GM12874 (cell line): Measurements from ENCODE around the gene CTF1.

Experiments used
- CTCF ChIP-seq: IDR thresholded peaks from 2 replicates; pipeline ENCODE4 v1.5.1; 2011; ENCODE audit warnings: low read depth, mild to moderate bottlenecking, control low read depth, low read length, moderate library complexity; ENCODE audit not compliant: insufficient read depth

The CTF1 gene, protein sequence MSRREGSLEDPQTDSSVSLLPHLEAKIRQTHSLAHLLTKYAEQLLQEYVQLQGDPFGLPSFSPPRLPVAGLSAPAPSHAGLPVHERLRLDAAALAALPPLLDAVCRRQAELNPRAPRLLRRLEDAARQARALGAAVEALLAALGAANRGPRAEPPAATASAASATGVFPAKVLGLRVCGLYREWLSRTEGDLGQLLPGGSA

DNA sequence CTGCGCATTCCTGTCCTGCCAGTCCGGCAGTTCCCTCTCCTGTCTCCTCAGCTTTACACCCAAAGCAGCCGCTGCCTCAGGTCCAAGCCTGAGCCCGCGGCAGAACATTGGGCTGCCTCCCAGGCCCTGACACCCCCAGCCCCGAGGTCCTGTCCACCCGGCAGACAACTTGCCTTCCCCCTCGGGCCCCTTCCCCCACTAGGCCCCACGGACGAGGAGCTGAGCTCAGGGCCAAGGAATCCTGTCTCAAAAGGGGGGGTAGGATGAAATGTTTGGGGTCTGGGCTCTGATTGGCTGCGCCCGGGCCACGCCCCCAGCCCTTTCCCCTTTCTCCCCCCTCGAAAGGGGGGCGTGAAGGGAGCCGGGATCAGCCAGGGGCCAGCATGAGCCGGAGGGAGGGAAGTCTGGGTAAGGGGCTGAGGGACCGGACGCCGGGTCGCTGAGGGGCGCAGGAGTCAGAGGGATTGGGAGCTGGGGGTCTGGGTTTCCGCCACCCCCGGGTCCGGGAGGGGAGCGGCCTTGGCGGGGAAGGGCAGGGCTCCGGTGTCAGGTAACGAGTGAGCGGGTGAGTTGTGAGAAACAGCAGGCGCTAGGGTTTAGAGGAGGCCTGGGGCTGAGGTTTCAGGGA, at the start of gene CTF1:
Gene CTF1, plus strand, starts transcription at position 354 of the 628 bp plus-strand sequence. Its CDS starts 30 bp downstream, at position 384.
- TF ChIP-seq CTCF = no peak

DNA sequence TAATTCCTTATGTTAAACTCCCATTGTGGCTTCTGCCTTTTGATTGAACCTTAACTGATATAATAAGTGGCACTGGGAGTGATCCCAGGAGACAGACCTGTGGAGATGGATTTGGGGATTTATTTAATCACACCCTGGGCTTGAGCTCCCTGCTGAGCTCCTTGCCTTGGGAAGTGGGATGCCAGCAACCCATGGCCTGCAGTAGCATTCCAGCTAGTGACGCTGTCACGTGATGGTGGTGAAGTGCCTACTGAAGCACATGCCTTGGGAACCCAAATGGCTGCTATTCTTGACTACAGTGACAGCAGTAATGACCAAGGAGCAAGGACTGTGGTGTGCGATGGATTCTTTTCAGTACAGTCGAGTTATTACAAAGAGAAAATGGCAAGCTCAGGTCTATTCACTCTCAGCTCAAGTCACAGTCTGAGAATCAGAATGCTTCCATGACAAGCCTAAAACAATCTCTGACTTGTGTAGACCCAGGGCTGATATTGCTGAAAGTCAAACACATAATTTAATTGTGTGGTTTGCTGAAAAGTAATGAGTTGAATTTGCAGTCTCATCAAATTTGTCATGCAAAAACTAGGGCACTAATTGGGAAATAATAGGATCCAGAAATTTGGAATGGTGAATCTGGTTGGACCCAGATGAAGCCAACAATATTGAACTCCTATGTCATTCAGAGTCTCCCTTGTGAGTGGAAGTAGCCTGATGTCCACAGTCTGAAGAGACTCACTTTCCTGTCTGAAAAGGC, 49.6 kb upstream of the CTF1 start:
- TF ChIP-seq CTCF = no peak

DNA sequence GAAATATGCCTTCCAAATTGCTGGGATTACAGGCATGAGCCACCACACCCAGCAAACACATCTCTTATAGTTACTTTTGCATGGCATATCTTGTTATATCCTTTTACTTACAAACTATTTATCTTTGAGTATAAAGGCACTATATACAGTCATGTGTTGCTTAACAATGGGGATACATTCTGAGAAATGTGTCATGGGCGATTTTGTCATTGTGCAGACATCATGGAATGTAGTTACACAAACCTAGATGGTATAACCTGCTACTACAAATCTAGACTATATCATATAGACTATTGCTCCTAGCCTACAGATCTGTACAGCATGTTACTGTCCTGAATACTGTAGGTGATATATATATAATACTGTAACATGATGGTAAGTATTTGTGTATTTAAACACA, 46.2 kb upstream of the CTF1 start:
- no peak for TF ChIP-seq CTCF

GRCh38 chr16:30853758-30854157, 42.7 kb upstream of the CTF1 start:
- TF ChIP-seq CTCF = no peak

GRCh38 chr16:30858111-30858495, 38.3 kb upstream of the CTF1 start:
- TF ChIP-seq CTCF = no peak

GRCh38 chr16:30858829-30859423, 37.5 kb upstream of the CTF1 start:
- no peak for TF ChIP-seq CTCF

DNA sequence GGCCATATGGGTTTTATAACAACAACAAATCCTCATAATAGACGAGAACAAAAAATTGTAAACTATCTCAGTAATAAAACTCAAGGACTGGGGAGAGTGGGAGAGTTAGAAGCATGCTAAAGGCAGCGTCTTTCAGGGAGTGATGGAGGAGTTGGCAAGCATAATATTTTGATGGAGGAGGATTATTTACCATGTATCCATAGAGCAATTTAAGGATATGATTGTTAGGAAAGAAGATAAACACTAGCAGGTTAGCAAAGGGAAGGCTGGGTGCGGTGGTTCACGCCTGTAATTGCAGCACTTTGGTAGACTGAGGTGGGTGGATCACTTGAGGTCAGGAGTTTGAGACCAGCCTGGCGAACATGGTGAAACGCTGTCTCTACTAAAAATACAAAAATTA, 30.4 kb upstream of the CTF1 start:
- no peak for TF ChIP-seq CTCF
